ENCODE measurements around the gene MYOZ2.

MYOZ2 gene

DNA sequence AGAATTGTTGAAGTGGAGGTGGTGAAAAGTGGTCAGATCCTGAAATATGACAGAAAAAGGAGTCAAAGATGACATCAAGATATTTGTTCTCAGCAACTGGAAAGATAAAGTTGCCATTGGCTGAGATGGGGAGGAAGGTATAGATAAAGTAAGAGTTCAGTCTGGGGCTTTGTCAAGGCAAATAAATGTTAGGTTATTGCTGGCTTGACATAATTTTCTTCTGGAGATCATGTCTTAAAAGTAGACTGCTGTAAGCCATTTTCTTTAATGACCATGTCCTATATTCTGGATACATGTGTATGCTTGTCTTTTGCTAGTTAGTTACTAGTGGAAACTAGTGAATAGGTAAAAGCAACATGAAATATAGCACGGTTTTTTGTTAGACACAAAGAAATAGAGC lies 82.5 kb downstream of the MYOZ2 start:
- Histone ChIP-seq H3K27me3 (ENCODE audit: control insufficient read depth, insufficient read depth, low read length) (no peaks in the 10 kb centered on the region), H3K36me3 (ENCODE audit: control insufficient read depth, insufficient read depth, low read length) (peaks cover 53% of the 10 kb centered on the region), H3K9me3 (ENCODE audit: control insufficient read depth, insufficient read depth, low read depth, low read length) (no peaks in the 10 kb centered on the region), H3K9ac (ENCODE audit: low read length) (no peak overlapping the region), H3K4me1 (ENCODE audit: control insufficient read depth, insufficient read depth, low read length) (no peaks in the 10 kb centered on the region), H3K4me3 (ENCODE audit: low read depth, low read length) (no peak overlapping the region), H3K27ac (ENCODE audit: low read depth, low read length) (no peak overlapping the region)

DNA sequence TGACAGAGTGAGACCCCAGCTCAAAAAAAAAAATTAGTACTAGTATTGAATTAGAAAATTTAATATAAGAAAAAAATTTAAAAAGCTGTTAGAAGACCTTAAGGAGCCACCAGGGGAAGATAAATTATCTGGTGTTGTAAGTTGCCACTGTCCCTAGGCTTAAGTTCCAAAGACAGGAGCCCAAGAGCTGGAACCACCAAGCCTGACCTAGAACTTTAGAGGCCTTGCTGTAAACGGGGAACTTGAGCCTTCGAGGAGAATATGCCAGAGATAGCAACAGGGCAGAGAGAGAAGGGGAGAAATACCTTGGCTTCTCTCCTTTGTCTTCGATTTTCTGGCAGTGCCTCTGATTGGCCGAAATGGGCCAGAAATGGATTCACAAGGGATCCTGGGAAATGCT lies 85.8 kb downstream of the MYOZ2 start:
- H3K9me3 ChIP-seq (ENCODE audit: control insufficient read depth, insufficient read depth, low read depth, low read length) = no peaks in the 10 kb centered on the region
- no peaks in the 10 kb centered on the region for H3K4me1 ChIP-seq (ENCODE audit: control insufficient read depth, insufficient read depth, low read length)
- H3K27ac ChIP-seq (ENCODE audit: low read depth, low read length) = no peak overlapping the region
- no peaks in the 10 kb centered on the region for H3K27me3 ChIP-seq (ENCODE audit: control insufficient read depth, insufficient read depth, low read length)
- peaks cover 53% of the 10 kb centered on the region for H3K36me3 ChIP-seq (ENCODE audit: control insufficient read depth, insufficient read depth, low read length)
- no peak overlapping the region for H3K9ac ChIP-seq (ENCODE audit: low read length)
- H3K4me3 ChIP-seq (ENCODE audit: low read depth, low read length) = no peak overlapping the region

DNA sequence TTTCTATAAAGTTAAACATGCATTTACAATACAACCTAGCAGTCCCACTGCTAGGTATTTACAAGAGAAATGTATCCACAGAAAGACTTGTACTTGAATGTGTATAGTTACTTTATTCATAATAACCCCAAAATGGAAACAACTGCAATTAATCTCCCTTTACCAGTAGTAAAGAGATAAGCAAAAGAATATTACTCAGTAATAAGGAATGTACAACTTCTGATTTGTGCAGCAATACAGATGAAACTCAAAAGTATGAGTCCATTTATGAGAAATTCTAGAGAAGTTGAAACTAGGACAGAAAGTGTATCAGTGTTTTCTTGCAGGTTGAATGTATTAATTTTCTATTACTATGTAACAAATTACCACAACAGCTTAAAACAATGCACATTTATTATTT lies 92.1 kb downstream of the MYOZ2 start:
- Histone ChIP-seq H3K9me3 (ENCODE audit: control insufficient read depth, insufficient read depth, low read depth, low read length) (no peaks in the 10 kb centered on the region), H3K4me1 (ENCODE audit: control insufficient read depth, insufficient read depth, low read length) (no peaks in the 10 kb centered on the region), H3K9ac (ENCODE audit: low read length) (no peak overlapping the region), H3K4me3 (ENCODE audit: low read depth, low read length) (no peak overlapping the region), H3K27ac (ENCODE audit: low read depth, low read length) (no peak overlapping the region), H3K27me3 (ENCODE audit: control insufficient read depth, insufficient read depth, low read length) (no peaks in the 10 kb centered on the region), H3K36me3 (ENCODE audit: control insufficient read depth, insufficient read depth, low read length) (peaks cover 9% of the 10 kb centered on the region; the same call in 1 of the 2 replicates)

DNA sequence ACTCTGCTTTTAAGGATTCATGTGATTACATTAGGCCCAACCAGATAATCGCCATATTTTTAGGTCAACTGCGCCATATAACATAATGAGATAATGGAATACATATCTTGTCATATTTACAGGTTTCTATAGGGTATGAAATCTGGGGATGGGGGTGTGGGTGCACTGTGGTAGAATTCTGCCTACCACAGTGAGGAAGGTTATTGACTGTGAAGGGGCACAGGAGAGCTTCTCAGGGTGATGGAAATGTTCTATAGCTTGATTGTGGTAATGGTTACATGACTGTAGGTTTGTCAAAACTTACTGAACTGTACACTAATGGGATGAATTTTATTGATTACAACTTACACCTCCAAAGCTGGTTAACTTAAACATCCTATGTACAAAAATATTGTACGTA lies 92.8 kb downstream of the MYOZ2 start:
- Histone ChIP-seq H3K27ac (ENCODE audit: low read depth, low read length) (no peak overlapping the region), H3K4me3 (ENCODE audit: low read depth, low read length) (no peak overlapping the region), H3K27me3 (ENCODE audit: control insufficient read depth, insufficient read depth, low read length) (no peaks in the 10 kb centered on the region), H3K36me3 (ENCODE audit: control insufficient read depth, insufficient read depth, low read length) (peaks cover 6% of the 10 kb centered on the region; the same call in 1 of the 2 replicates), H3K9me3 (ENCODE audit: control insufficient read depth, insufficient read depth, low read depth, low read length) (no peaks in the 10 kb centered on the region), H3K9ac (ENCODE audit: low read length) (no peak overlapping the region), H3K4me1 (ENCODE audit: control insufficient read depth, insufficient read depth, low read length) (no peaks in the 10 kb centered on the region)

DNA sequence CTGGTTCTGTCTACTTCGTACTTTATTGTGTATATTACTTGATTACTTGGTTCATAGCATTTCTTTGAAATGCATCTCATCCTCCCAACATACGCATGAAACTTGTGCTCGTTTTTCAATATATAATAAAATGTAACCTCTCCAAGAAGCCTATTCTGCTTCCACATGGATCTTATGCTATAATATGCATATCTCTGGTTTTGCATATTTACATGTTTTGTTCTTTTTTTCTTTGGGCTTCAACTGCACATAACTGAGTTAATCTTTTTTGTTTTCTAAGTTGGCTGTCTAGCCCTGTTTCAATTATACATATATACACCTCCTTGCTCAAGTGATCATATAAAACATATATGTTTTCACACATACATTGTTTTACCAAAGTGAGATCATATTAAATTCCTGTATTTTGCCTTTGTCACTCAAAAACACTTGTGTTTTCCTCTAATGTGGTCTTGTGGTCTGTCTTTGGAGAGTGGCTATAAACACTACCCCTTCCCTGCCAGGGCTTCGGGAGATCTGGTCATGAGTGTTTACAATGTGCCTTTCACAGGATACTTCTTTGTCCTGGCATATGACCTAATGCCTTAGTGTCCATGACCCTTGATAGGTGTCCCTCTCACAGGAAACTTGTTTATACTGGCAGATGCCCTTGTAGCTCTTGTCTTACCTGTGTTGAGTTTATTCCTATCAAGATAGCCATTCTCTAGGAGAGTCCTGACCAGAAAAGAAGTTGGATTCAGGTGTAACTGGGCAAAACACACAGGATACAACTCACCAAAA lies 94.5 kb downstream of the MYOZ2 start:
- Histone ChIP-seq H3K4me3 (ENCODE audit: low read depth, low read length) (no peak overlapping the region), H3K27ac (ENCODE audit: low read depth, low read length) (no peak overlapping the region), H3K9ac (ENCODE audit: low read length) (no peak overlapping the region), H3K4me1 (ENCODE audit: control insufficient read depth, insufficient read depth, low read length) (no peaks in the 10 kb centered on the region), H3K27me3 (ENCODE audit: control insufficient read depth, insufficient read depth, low read length) (no peaks in the 10 kb centered on the region), H3K36me3 (ENCODE audit: control insufficient read depth, insufficient read depth, low read length) (peaks cover 9% of the 10 kb centered on the region; the same call in 1 of the 2 replicates), H3K9me3 (ENCODE audit: control insufficient read depth, insufficient read depth, low read depth, low read length) (no peaks in the 10 kb centered on the region)

DNA sequence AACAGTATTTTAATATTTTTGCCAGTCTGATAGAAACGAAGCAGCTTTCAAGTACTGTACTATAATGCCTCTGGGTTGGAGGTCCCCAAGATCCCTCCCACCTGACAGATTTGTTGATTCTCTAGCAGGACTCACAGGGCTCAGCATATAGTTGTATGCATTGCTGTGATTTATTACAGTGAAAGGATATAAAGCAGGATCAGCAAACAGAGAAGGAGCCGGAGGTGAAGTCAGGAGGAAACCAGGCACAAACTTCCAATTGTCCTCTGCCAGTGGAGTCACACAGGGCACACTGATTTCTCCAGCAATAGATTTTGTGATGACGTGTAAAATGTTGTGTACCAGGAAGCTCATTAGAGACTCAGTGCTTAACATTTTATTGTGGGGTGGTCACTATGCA lies 95.9 kb downstream of the MYOZ2 start:
- Histone ChIP-seq H3K9ac (ENCODE audit: low read length) (no peak overlapping the region), H3K9me3 (ENCODE audit: control insufficient read depth, insufficient read depth, low read depth, low read length) (no peaks in the 10 kb centered on the region), H3K27ac (ENCODE audit: low read depth, low read length) (no peak overlapping the region), H3K4me3 (ENCODE audit: low read depth, low read length) (no peak overlapping the region), H3K36me3 (ENCODE audit: control insufficient read depth, insufficient read depth, low read length) (peaks cover 21% of the 10 kb centered on the region), H3K27me3 (ENCODE audit: control insufficient read depth, insufficient read depth, low read length) (no peaks in the 10 kb centered on the region), H3K4me1 (ENCODE audit: control insufficient read depth, insufficient read depth, low read length) (no peaks in the 10 kb centered on the region)

DNA sequence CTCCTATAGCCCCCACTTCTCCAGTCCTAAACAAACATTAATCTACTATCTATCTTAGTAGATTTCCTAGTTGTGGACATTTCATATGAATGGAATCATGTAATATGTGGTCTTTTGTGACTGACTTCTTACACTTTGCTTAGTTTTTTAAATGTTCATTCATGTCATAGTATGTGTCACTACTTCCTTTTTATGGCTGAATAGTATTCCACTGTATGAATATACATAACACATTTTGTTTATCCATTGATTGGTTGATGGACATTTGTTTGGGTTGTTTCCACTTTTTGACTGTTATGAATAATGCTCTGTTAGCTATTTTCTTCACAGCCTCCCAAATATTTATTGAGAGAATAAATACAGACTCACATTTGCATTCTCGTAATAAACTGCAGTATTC lies 96.7 kb downstream of the MYOZ2 start:
- H3K27ac ChIP-seq (ENCODE audit: low read depth, low read length) = no peak overlapping the region
- H3K9ac ChIP-seq (ENCODE audit: low read length) = no peak overlapping the region
- H3K27me3 ChIP-seq (ENCODE audit: control insufficient read depth, insufficient read depth, low read length) = no peaks in the 10 kb centered on the region
- H3K4me1 ChIP-seq (ENCODE audit: control insufficient read depth, insufficient read depth, low read length) = no peaks in the 10 kb centered on the region
- H3K36me3 ChIP-seq (ENCODE audit: control insufficient read depth, insufficient read depth, low read length) = peaks cover 17% of the 10 kb centered on the region
- no peak overlapping the region for H3K4me3 ChIP-seq (ENCODE audit: low read depth, low read length)
- H3K9me3 ChIP-seq (ENCODE audit: control insufficient read depth, insufficient read depth, low read depth, low read length) = no peaks in the 10 kb centered on the region

DNA sequence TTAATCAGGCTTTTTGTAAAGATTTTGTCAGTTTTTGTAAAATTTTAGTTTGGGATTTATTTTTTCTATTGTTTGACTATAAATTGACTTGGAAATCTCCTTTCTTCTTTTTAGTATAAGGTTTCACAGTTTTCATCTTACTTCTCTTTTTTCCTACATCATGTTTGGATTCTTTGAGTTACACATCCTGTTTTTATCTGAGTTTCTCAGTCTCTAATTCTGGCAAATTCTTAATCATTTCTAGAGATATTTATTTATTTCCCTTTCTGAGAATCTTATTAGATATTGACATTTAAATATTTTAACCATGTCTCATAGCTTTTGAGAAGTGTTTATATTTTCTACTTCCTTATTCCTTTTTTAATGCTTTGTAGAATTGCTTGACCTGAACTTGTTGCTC lies 97.6 kb downstream of the MYOZ2 start:
- H3K27me3 ChIP-seq (ENCODE audit: control insufficient read depth, insufficient read depth, low read length) = no peaks in the 10 kb centered on the region
- peaks cover 17% of the 10 kb centered on the region for H3K36me3 ChIP-seq (ENCODE audit: control insufficient read depth, insufficient read depth, low read length)
- no peak overlapping the region for H3K4me3 ChIP-seq (ENCODE audit: low read depth, low read length)
- peaks cover 8% of the 10 kb centered on the region for H3K4me1 ChIP-seq (ENCODE audit: control insufficient read depth, insufficient read depth, low read length)
- H3K9me3 ChIP-seq (ENCODE audit: control insufficient read depth, insufficient read depth, low read depth, low read length) = no peaks in the 10 kb centered on the region
- H3K9ac ChIP-seq (ENCODE audit: low read length) = no peak overlapping the region
- no peak overlapping the region for H3K27ac ChIP-seq (ENCODE audit: low read depth, low read length)

DNA sequence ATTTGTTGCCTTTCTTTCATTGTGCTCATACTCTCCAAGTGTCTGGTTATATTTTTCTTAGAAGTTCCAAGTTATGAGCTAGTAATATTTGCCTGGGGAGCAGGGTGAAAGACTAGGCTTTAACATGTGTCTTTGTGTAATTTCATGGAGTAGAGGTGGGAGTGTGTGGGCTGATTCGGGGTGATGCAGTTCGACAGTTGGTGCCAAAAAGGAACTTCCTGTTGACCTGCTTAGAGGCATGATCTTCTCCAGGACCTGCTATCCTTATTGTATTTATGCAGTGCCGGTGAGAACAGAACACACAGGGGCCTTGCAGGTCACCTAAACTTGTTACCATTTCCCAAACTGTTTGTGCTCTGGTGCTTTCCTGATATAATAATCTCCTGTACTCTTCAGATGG lies 98.1 kb downstream of the MYOZ2 start:
- no peak overlapping the region for H3K4me3 ChIP-seq (ENCODE audit: low read depth, low read length)
- no peak overlapping the region for H3K9ac ChIP-seq (ENCODE audit: low read length)
- H3K36me3 ChIP-seq (ENCODE audit: control insufficient read depth, insufficient read depth, low read length) = peaks cover 17% of the 10 kb centered on the region
- peaks cover 11% of the 10 kb centered on the region for H3K4me1 ChIP-seq (ENCODE audit: control insufficient read depth, insufficient read depth, low read length)
- H3K9me3 ChIP-seq (ENCODE audit: control insufficient read depth, insufficient read depth, low read depth, low read length) = no peaks in the 10 kb centered on the region
- no peak overlapping the region for H3K27ac ChIP-seq (ENCODE audit: low read depth, low read length)
- no peaks in the 10 kb centered on the region for H3K27me3 ChIP-seq (ENCODE audit: control insufficient read depth, insufficient read depth, low read length)

DNA sequence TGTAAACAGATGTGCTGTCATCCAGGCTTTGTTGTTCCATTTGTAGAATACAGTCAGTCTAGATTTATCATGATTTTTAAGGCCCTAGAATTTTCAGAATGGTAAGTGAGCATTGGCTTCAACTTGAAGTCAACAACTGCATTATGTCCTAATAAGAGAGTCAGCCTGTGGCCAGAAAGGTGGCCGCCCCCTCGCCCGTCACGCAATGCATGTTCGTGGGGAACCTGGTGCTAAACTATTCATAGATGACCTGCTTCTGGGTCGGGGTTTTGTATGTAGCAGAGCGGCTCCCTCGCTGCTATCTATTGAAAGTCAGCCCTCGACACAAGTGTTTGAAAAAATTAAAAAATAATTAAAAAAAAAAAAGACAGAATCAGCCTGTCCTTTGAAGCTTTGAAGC lies 101.6 kb downstream of the MYOZ2 start:
- Histone ChIP-seq H3K4me3 (ENCODE audit: low read depth, low read length) (no peak overlapping the region), H3K27me3 (ENCODE audit: control insufficient read depth, insufficient read depth, low read length) (no peaks in the 10 kb centered on the region), H3K9me3 (ENCODE audit: control insufficient read depth, insufficient read depth, low read depth, low read length) (no peaks in the 10 kb centered on the region), H3K27ac (ENCODE audit: low read depth, low read length) (no peak overlapping the region), H3K4me1 (ENCODE audit: control insufficient read depth, insufficient read depth, low read length) (peaks cover 25% of the 10 kb centered on the region), H3K9ac (ENCODE audit: low read length) (no peak overlapping the region), H3K36me3 (ENCODE audit: control insufficient read depth, insufficient read depth, low read length) (peaks cover 24% of the 10 kb centered on the region)
